ENCODE results near the gene MRPL1. TPM values are rescaled to one million over a fixed set of nuclear protein-coding genes. Genes with fewer than 3 reads are reported as not detected.
"Not testable (repeated sequence)": the region's sequence is repeated elsewhere in the genome, so short reads cannot be mapped to it uniquely, and the experiment has no call there.

Gene MRPL1
- total RNA-seq, 2 experiments from 2014 or later: 61.1 to 70.6 TPM

DNA sequence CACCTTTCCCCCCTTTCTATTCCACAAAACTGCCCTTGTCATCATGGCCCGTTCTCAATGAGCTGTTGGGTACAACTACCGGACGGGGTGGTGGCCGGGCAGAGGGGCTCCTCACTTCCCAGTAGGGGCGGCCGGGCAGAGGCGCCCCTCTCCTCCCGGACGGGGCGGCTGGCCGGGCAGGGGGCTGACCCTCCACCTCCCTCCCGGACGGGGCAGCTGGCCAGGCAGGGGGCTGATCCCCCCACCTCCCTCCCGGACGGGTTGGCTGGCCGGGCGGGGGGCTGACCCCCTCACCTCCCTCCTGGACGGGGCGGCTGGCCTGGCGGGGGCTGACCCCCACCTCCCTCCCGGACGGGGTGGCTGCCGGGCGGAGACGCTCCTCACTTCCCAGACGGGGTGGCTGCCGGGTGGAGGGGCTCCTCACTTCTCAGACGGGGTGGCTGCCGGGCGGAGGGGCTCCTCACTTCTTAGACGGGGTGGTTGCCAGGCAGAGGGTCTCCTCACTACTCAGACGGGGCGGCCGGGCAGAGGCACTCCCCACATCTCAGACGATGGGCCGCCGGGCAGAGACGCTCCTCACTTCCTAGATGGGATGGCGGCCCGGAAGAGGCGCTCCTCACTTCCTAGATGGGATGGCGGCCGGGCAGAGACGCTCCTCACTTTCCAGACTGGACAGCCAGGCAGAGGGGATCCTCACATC is 121.1 kb downstream of the MRPL1 start:
- DNase-seq; intact Hi-C loops (cut with DNase I, micrococcal nuclease); CTCF ChIA-PET; H3K9me3 Mint-ChIP-seq (ENCODE audit: low read depth); H3K4me1 Mint-ChIP-seq; H3K4me3 Mint-ChIP-seq; H3K27me3 Mint-ChIP-seq; H3K27ac Mint-ChIP-seq; H3K36me3 Mint-ChIP-seq (ENCODE audit: low read depth); ATAC-seq; POLR2A ChIA-PET: not testable (repeated sequence)

DNA sequence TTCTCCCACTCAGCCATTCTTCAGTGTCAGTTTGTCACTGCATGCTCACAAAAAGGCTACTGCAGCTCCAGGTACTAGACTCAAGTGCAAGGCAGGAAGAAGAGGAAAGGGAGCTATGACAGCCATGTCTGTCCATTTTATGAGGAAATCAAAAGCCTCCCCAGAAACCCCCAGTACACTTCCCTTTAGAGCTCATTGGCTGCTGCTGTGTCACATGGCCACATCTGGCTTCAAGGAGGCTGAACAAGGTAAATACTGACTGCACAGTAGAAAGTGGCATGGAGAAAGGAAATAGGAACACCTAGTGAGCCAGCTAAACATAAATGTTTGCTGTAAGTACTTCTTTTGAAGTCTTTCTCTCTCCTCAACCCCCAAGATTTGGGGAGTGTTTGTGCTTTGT is 127.3 kb downstream of the MRPL1 start:
- ChIA-PET CTCF (interaction anchor here (0.7 kb wide), 1 partner anchor 774 kb away, joined by 3 read pairs; no protein-coding TSS in a partner anchor), POLR2A (no interaction called here)
- ATAC-seq (no peak), DNase-seq (no peak)
- intact Hi-C loops (cut with DNase I, micrococcal nuclease): loop anchor here in 1 of 2 experiments (10.0 kb wide), 1 partner anchor 525 kb away; no protein-coding TSS in a partner anchor
- H3K9me3 Mint-ChIP-seq (ENCODE audit: low read depth): no peaks in the 10 kb centered on the region
- no peak overlapping the region for H3K4me3 Mint-ChIP-seq
- no peak overlapping the region for H3K27ac Mint-ChIP-seq
- H3K27me3 Mint-ChIP-seq: peaks cover 16% of the 10 kb centered on the region
- no peaks in the 10 kb centered on the region for H3K4me1 Mint-ChIP-seq
- H3K36me3 Mint-ChIP-seq (ENCODE audit: low read depth): no peaks in the 10 kb centered on the region

DNA sequence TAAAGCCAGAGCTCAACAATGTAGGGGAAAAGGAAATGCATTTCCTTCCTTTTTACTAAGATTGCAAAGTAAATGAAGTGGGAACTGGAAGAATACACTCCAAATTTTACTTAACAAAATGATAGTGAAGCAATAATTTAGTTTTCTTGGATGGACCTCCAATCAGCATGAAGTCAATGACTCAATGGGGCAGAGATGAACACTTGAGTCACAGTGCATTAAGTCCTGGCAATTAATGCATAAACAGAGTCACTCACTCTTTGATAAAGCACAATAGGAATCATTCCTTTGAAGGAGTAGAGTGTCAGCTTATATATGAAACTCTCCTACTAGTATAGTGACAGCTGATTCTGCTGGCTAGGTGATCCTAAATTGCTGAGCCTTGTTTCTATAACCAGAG is 127.8 kb downstream of the MRPL1 start:
- Mint-ChIP-seq H3K36me3 (ENCODE audit: low read depth) (no peaks in the 10 kb centered on the region), H3K27me3 (peaks cover 16% of the 10 kb centered on the region), H3K9me3 (ENCODE audit: low read depth) (no peaks in the 10 kb centered on the region), H3K4me1 (no peaks in the 10 kb centered on the region), H3K27ac (no peak overlapping the region), H3K4me3 (no peak overlapping the region)
- DNase-seq (no peak), ATAC-seq (no peak)
- CTCF ChIA-PET: interaction anchor here (0.5 to 0.7 kb wide), 2 partner anchors 86 to 774 kb away, joined by 3 read pairs; no protein-coding TSS in a partner anchor
- POLR2A ChIA-PET: no interaction called here
- intact Hi-C loops (cut with DNase I, micrococcal nuclease): loop anchor here in 1 of 2 experiments (10.0 kb wide), 1 partner anchor 524 kb away; no protein-coding TSS in a partner anchor

DNA sequence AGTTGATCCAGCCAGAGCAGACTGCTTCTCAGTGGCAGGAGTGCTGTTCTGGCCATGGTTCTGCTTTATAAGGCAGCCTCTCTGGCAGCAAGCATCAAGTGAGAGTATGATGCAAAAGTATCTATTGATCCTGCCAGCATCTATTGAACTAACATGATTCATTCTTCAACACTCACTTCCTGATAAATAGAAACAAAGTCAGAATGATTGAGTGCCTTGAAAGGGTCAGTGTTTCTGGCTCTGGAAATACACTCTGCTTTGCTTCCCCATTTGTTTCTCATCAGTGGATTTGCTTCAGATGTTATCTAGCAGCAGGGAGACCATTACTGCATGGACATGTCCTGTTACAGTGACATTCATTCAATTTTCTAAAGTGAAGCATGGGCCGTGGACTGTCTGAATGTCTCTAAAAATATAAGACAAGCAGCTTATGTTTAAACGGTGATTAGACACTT is 128.3 kb downstream of the MRPL1 start:
- Mint-ChIP-seq H3K36me3 (ENCODE audit: low read depth) (no peaks in the 10 kb centered on the region), H3K27ac (no peak overlapping the region), H3K4me1 (no peaks in the 10 kb centered on the region), H3K4me3 (no peak overlapping the region), H3K27me3 (peaks cover 16% of the 10 kb centered on the region), H3K9me3 (ENCODE audit: low read depth) (no peaks in the 10 kb centered on the region)
- ATAC-seq (no peak), DNase-seq (no peak)
- intact Hi-C loops (cut with DNase I, micrococcal nuclease): loop anchor here in 1 of 2 experiments (10.0 kb wide), 1 partner anchor 524 kb away; no protein-coding TSS in a partner anchor
- ChIA-PET POLR2A (no interaction called here), CTCF (interaction anchor here (0.5 to 0.7 kb wide), 2 partner anchors 85 to 775 kb away, joined by 3 read pairs; no protein-coding TSS in a partner anchor)

DNA sequence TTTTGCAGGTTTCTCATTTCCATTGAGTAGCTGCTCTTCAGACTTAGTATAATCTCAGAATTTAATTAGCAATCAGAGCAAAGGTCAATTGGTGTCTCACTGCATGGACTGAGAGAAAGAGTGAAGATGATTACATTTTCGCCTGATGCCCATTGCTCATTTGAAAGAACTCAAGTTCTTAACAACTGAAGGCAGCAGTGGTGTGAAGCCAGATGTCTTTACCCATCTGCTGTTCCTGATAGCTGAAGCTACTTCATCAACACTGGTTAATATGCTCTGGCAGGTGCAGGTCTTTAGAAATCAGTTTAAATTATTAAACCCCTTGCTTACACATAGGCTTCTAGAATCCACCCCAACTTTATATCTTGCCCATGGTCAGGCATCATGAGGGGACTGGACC is 130.0 kb downstream of the MRPL1 start:
- intact Hi-C loops (cut with DNase I, micrococcal nuclease): loop anchor here in 1 of 2 experiments (10.0 kb wide), 1 partner anchor 522 kb away; no protein-coding TSS in a partner anchor

DNA sequence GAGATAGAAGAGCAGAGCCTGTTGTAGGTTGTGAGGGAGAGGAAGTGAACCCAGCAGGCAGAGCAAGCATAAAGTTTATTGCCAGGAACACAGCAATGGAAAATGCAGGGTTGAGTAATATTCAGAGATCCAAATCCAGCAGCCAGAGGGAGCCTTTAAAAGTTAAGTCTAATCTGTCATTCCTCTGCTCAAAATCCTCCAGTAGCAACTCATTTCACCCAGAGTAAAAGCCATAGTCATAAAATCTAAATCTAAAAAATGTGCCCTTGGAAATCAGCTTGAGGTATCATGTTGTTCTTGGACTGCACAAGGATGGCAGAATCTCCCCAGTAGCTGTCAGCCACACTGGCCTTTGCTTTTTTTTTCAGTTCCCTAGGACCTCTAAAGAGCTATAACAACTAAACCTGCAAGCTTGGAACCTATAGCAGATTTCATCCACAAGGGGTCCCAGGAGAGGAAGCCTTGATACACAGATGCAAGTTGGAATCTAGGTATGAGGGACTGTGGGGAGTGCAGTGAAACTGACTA is 131.6 kb downstream of the MRPL1 start:
- intact Hi-C loops (cut with DNase I, micrococcal nuclease): loop anchor here in 1 of 2 experiments (10.0 kb wide), 1 partner anchor 521 kb away; no protein-coding TSS in a partner anchor
- no peaks in the 10 kb centered on the region for H3K36me3 Mint-ChIP-seq (ENCODE audit: low read depth)
- ChIA-PET POLR2A (interaction anchor here (0.6 kb wide), 1 partner anchor 187 kb away, joined by 5 read pairs; no protein-coding TSS in a partner anchor), CTCF (interaction anchor here (0.6 to 2.1 kb wide), 5 partner anchors 10 to 524 kb away, joined by 3 to 8 read pairs (median 3); no protein-coding TSS in a partner anchor)
- no peaks in the 10 kb centered on the region for H3K4me1 Mint-ChIP-seq
- no peak overlapping the region for H3K27ac Mint-ChIP-seq
- H3K4me3 Mint-ChIP-seq: no peak overlapping the region
- no peaks in the 10 kb centered on the region for H3K9me3 Mint-ChIP-seq (ENCODE audit: low read depth)
- ATAC-seq (peak; percentile 47), DNase-seq (peak; percentile 14)
- peaks cover 15% of the 10 kb centered on the region for H3K27me3 Mint-ChIP-seq

More for the DNA sequence above, 130.0 kb downstream of the MRPL1 start:
- no peak for DNase-seq
- Mint-ChIP-seq H3K27me3 (peaks cover 18% of the 10 kb centered on the region), H3K4me3 (no peak overlapping the region), H3K27ac (no peak overlapping the region), H3K36me3 (ENCODE audit: low read depth) (no peaks in the 10 kb centered on the region), H3K9me3 (ENCODE audit: low read depth) (no peaks in the 10 kb centered on the region), H3K4me1 (no peaks in the 10 kb centered on the region)
- no peak for ATAC-seq
- POLR2A ChIA-PET: no interaction called here
- CTCF ChIA-PET: interaction anchor here (0.7 to 2.1 kb wide), 2 partner anchors 12 to 77 kb away, joined by 3 to 8 read pairs; no protein-coding TSS in a partner anchor

DNA sequence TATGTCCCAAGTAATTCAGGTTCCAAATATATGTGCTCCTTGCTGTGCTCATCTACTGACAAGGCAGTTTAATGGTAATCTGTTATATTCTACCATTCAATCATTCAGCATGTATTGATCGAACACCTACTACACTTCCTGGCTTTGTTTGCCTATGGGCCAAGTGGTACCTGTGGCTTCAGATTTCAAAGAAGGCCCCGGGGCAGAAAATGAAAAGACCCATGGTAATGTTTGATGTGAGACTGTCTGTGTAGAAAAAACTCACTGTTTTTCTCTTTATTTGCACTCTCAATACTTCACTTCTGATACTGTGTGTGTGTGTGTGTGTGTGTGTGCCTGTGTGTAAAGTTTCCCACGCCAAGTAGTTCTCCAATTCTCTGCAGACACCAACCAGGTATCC is 133.4 kb downstream of the MRPL1 start:
- CTCF ChIA-PET: interaction anchor here (0.6 to 1.0 kb wide), 2 partner anchors 9 to 13 kb away, joined by 3 to 4 read pairs; no protein-coding TSS in a partner anchor
- H3K4me3 Mint-ChIP-seq: no peak overlapping the region

DNA sequence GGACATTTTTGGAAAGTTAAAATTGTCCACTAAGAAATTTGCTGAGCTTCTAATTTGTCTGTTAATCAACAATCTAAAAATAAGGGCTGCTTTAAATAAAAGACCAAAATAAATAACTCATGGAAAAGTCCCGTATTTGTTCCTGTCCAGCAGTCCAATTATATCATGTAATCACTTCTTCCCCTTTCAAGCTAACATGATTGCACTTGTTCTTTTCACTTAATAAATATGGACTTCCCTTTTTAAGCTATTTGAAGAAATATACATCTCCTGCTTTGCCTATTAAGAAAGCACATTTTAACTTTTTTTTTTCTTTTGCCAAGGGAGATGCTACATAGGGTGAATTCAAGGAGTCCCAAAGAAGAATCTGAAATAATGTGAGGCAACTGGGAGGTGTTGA is 138.9 kb downstream of the MRPL1 start:
- Mint-ChIP-seq H3K36me3 (ENCODE audit: low read depth) (no peaks in the 10 kb centered on the region), H3K9me3 (ENCODE audit: low read depth) (no peaks in the 10 kb centered on the region), H3K27ac (no peak overlapping the region), H3K4me1 (no peaks in the 10 kb centered on the region), H3K4me3 (no peak overlapping the region), H3K27me3 (peaks cover 2% of the 10 kb centered on the region)
- ATAC-seq (no peak), DNase-seq (no peak)
- CTCF ChIA-PET: interaction anchor here (0.6 to 0.7 kb wide), 3 partner anchors 412 to 1156 kb away, joined by 3 read pairs; no protein-coding TSS in a partner anchor
- intact Hi-C loops (cut with DNase I, micrococcal nuclease): no loop called here
- POLR2A ChIA-PET: no interaction called here

More for the DNA sequence above, 133.4 kb downstream of the MRPL1 start:
- no peaks in the 10 kb centered on the region for H3K4me1 Mint-ChIP-seq
- ATAC-seq (no peak), DNase-seq (no peak)
- no peaks in the 10 kb centered on the region for H3K9me3 Mint-ChIP-seq (ENCODE audit: low read depth)
- H3K36me3 Mint-ChIP-seq (ENCODE audit: low read depth): no peaks in the 10 kb centered on the region
- peaks cover 13% of the 10 kb centered on the region for H3K27me3 Mint-ChIP-seq
- intact Hi-C loops (cut with DNase I, micrococcal nuclease): loop anchor here in 1 of 2 experiments (10.0 kb wide), 1 partner anchor 519 kb away; no protein-coding TSS in a partner anchor
- no peak overlapping the region for H3K27ac Mint-ChIP-seq
- POLR2A ChIA-PET: no interaction called here

DNA sequence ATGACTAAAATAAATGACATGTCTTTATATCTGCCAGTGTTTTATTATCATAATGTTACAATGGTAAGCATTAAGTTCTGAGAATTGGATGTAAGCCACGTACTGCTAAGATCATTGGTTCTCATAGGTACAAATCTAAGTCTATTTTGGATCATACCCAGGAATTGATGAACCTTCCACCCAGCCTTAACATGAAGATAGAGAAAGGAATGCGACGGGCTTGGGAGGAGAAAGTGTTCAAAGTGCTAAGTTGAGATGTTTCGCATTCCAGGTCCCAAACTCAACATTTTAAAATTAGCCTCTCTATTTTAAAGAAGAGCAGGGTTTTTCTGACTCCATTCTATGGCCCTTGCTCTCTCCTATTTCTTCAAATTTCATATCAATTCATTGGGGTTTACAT is 139.6 kb downstream of the MRPL1 start:
- ATAC-seq (no peak), DNase-seq (no peak)
- Mint-ChIP-seq H3K36me3 (ENCODE audit: low read depth) (no peaks in the 10 kb centered on the region), H3K27ac (no peak overlapping the region), H3K9me3 (ENCODE audit: low read depth) (no peaks in the 10 kb centered on the region), H3K4me3 (no peak overlapping the region), H3K27me3 (peaks cover 2% of the 10 kb centered on the region), H3K4me1 (no peaks in the 10 kb centered on the region)
- ChIA-PET CTCF (interaction anchor here (0.7 kb wide), 1 partner anchor 1155 kb away, joined by 3 read pairs; no protein-coding TSS in a partner anchor), POLR2A (no interaction called here)
- intact Hi-C loops (cut with DNase I, micrococcal nuclease): no loop called here
